GM18519 (cell line): ENCODE measurements around the gene RRN3.
"Not testable (repeated sequence)": the region's sequence is repeated elsewhere in the genome, so short reads cannot be mapped to it uniquely, and the experiment has no call there.

ENCODE experiments used
- ATAC-seq: cut with Tn5 transposase; IDR thresholded peaks from one replicate; pipeline ENCODE4 v1.9.1; 2021; ENCODE audit warnings: mild to moderate bottlenecking, moderate library complexity; ENCODE audit not compliant: unreplicated experiment, low FRiP score

Gene RRN3

GRCh38 chr16:15093955-15094827 lies at the start of gene RRN3:
Gene RRN3 (minus strand): TSS chr16:15094272. CDS start chr16:15094233, 39 bp downstream.
- ATAC-seq = peak; percentile 95

- not testable (repeated sequence) for ATAC-seq
Observed at GRCh38 chr16:15143601-15144091, 49.6 kb upstream of the RRN3 start.

DNA sequence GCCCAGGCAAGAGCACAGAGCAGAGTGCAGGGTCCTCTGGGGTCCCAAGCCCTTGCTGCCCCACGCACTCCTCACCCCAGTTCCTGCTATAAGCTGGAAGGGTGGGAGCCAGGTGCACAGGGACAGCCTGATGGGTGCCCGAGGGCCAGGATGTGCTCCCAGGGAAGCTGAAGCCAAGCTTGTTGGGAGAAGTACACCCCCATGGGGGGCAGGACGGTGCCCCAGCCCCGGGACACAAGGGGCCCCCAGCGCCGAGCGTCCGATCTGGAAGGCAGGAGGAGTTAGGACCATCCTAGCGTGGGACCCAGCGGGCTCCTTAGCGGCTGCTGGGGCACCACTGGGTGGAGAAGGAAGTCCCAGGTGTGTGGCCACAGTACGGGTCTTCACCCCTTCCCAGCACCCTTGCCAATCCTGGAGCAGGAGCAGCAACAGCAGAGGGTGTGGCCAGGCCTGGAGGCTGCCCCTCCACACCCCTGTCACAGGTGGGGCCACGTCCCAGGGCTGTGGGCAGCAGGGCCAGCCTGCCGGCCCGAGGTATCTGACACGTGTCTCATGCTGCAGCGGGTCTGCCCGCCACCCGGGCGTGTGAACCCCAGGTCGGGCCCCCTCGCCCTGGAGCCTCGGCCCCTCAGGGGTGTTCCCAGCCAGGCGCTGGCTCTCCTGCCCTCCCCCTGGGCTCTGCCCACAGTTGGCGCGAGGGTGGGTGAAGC lies 49.0 kb upstream of the RRN3 start:
- not testable (repeated sequence) for ATAC-seq

DNA sequence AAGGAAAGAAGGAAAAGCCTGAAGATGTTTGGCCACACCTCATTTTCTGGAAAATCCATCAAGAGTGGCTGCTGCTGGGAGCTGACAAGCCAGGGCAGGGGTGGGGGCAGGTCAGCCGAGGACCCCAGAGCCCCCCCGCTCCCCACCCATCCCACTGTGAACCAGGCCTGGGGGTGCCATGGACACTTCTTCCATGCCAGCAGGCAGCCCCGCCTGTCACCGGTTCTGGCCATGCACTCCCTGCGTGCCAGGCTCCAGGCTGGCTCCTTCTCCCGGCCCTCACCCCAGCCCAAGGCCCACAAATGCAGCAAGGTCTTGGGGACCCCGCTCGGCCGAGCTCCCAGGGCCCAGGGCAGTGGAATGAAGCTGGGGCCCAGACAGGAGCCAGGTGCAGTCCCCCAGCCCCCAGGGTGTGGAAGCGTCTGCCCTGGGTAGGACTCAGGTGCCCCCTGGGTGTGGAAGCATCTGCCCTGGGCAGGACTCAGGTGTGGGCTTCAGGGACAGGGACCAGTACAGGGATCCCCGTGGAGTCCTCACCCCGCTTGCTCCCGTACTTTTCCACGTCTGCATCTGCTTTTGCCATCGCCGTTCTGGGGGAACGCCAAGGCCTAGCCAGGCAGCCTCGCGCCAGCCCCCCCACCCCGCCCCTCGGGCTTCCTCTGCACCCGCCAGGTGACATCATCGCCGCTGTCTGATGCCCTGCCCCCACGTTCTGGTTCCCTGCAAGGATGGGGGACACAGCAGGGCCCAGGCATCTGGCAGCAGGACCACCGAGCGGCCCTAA lies 48.2 kb upstream of the RRN3 start:
- ATAC-seq = not testable (repeated sequence)

DNA sequence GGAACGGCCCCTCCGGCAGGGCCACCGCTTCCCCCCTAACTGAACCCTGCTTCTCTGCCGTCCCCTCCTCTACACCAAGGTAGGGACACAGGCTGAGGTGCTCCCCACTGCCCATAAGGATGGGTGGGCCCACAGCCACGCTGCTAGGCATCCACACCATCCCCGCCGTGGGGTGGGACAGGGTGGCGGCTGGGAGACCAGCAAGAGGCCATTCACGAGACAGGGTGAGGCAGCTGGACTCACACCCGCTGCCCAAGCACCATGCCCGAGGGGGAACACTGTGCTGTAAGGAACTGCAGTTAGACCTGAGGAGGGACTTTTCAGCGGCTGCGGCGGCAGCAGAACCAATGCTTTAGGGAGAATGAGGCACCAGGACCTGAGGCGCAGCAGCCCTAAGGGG lies 47.5 kb upstream of the RRN3 start:
- ATAC-seq = no peak

GRCh38 chr16:15140444-15141365 lies 46.6 kb upstream of the RRN3 start:
- not testable (repeated sequence) for ATAC-seq

DNA sequence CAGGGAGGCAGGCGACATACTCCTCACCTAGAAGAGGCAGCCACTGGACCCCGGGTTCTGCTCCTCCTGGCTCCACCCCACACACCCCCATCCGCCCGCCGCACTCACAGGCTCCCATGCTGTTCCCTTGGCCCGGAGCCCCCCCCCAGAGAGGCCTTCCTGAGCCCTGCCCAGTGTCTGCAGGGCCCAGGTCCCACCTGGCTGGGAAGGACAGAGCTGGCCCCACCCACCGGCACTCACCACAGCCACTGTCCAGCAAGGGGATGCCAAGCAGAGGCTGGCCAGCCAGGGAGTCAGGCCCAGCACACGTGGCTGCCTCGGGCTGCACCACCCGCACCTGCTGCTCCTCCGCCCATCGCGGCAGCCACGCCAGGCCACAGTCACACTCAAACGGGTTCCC lies 43.4 kb upstream of the RRN3 start:
- not testable (repeated sequence) for ATAC-seq

- ATAC-seq = not testable (repeated sequence)
Observed at GRCh38 chr16:15135483-15136360, 41.6 kb upstream of the RRN3 start.

- ATAC-seq = not testable (repeated sequence)
Observed at GRCh38 chr16:15134752-15135482, 40.8 kb upstream of the RRN3 start.

DNA sequence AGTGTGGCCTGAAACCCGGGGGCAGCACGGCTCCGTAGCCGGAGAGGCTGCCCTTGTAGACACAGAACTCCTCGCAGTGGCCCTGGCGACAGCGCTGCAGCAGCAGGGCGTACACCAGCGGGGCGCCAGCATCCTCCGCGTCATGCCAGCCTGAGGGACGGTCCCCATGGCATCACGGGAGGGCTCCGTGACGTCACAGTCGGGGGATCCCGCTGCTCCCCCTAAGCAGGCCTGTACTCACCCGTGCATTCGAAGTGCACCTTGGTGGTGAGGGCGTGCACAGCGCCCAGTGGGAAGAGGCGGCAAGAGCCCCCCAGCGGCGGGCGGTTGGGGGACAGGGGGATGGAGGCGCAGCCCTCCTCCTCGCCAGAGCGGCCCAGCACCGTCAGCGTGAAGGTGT lies 39.5 kb upstream of the RRN3 start:
- ATAC-seq = not testable (repeated sequence)

GRCh38 chr16:15132719-15133428 lies 38.8 kb upstream of the RRN3 start:
- not testable (repeated sequence) for ATAC-seq

GRCh38 chr16:15130943-15131700 lies 37.0 kb upstream of the RRN3 start:
- not testable (repeated sequence) for ATAC-seq

DNA sequence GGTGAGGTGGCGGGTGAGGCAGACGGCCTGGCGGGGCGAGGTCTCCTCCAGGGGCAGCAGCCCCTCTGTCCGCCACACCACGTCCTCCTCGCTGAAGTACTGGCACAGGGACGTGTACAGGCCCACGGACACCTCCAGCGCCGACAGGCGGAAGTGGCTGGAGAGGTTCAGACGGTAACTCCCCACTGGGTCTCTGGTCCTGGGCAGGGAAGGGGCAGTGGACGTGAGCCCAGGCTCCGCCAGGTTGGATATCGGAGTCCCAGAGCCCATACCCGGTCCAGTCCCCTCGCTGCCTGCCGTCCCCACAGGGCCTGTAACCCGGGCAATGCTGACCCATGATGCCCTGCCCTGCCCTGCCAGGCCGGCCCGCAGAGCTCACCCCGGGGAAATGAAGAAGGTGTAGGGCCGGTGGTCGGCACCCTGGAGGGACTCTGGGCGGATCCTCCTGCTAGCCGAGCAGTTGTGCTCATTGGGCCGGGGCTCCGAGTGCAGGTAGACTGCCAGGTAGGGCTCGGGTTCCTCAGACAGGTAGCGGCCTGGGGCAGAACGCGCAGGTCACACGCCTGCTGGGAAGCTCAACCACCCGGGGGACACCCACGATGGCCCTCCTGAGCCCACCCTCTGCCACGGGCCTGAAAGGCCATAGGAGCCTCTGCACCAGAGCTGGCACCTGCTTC lies 36.3 kb upstream of the RRN3 start:
- not testable (repeated sequence) for ATAC-seq

DNA sequence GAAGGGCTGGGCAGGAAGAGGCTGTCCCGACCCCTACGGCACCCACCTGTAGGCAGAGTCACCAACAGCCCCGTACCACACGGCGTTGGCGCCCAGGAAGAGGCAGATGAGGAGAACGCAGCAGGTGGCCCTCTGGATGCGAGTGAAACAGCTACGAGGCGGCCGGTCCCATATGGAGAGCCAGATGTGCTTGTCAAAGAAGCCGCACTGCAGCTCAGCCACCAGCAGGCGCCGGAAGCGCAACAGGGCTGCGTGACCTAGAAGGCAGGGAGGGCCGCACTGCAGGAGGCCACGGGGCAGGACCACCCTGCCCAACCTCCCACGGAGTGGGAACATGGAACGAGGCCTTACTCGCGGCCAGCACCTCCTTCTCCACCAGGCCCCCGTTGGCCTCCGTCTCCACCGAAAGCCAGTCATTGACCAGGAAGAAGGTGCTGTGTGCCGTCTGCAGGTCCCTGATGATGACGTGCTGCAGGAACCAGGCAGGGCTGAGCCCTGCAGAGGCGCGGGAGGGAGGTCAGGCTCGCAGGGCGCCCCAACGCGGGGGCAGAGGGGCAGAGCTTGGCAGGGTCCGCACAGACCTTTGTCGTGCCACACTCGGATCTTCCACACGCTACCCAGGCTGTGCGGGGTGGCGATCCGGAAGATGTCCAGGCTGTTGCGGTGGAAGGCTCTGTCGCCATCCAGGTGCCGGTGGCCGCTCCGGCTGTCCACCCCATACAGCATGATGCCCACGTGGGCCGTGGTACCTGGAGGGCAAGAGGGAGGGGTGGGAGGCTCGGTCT lies 33.8 kb upstream of the RRN3 start:
- not testable (repeated sequence) for ATAC-seq

GRCh38 chr16:15100372-15100987 lies 6.4 kb upstream of the RRN3 start:
- ATAC-seq = not testable (repeated sequence)
